D721Med (cell line): ENCODE measurements around the gene FKBP5.

Experiments used
- DNase-seq: peaks from one replicate; pipeline ENCODE4 v3.0.0; 2011; ENCODE audit warnings: low spot score; ENCODE audit not compliant: insufficient read length
- FAIRE-seq: peaks from 2 replicates; lab custom pipeline; 2011; peaks lifted over from hg19 to GRCh38; lab: Jason Lieb, UNC
- CTCF ChIP-seq: IDR thresholded peaks from 2 replicates; pipeline ENCODE4 v1.5.1; 2012; ENCODE audit warnings: mild to moderate bottlenecking, control low read depth; ENCODE audit not compliant: insufficient read depth; ENCODE audit errors: missing control alignments

The FKBP5 gene

DNA sequence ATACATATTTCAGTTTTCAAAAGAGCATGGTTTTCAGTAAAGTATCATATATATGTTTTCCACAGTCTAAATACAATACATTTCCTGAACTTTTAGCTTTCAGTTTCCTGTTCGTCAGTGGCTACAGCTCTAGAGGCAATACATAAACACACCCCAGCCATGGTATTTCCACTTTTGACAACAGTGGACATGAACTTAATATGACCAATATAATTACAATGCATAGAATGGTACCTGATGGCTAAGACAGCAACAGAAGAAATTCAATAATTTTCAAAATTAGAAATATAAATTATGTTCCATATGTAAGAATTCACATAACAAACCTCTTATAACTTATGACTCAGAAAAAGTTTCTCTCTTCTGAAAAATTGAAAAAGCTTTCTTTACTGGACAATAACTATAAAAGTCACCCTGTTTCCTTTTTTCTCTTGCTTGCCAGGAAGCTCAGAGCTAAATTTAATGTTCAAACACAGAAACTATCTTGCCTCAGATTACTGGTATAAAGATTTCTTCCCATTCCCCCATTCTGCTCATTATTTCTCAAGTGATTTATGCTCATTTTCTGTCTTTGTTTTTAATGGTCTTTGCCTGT lies 19.2 kb downstream of the FKBP5 start:
- DNase-seq (no peak), FAIRE-seq (no peak)
- no peak for TF ChIP-seq CTCF

DNA sequence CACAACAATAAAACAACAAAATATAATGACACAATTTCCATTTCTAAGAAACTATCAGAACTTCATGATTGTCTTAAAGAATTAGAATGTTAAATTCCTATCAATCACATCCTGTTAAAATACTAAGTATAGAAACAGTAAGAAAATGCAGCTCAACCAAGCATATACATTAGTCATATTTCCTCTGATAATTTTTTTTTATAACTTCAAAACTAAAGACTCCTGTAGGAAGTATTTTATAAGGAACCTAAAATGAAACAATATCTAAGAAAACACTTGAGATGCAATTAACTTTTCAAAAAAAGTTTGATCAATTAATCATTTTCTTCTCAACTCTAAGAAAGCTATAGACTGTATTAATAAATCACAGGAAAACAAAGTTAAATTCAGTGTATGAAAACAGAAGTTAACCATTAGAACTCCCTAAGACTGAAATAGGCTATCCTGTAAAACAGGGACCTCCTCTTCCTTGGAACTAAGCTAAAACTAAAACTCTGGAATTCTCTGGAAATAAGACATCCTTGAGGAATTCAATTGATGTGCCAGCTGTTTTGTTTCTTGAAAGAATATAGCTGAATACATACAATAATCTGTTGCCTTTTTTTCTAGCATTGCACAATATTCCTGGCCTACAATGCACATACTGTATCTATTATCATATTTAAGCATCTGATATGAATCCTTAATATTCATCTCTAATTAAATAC lies 19.8 kb downstream of the FKBP5 start:
- FAIRE-seq (no peak), DNase-seq (no peak)
- no peak for TF ChIP-seq CTCF

- DNase-seq (no peak), FAIRE-seq (no peak)
- no peak for TF ChIP-seq CTCF
Measured at GRCh38 chr6:35668096-35668495, 20.6 kb downstream of the FKBP5 start.

- FAIRE-seq = no peak
- no peak for TF ChIP-seq CTCF
- DNase-seq = no peak
Measured at GRCh38 chr6:35665573-35665972, 23.1 kb downstream of the FKBP5 start.

- no peak for FAIRE-seq
- no peak for DNase-seq
- TF ChIP-seq CTCF = no peak
Measured at GRCh38 chr6:35664945-35665344, 23.8 kb downstream of the FKBP5 start.

GRCh38 chr6:35663447-35664235 lies 25.1 kb downstream of the FKBP5 start:
- DNase-seq (no peak), FAIRE-seq (no peak)
- no peak for TF ChIP-seq CTCF
